ENCODE measurements around the gene ADAM22.

- TF ChIP-seq CTCF (conservative IDR thresholded peaks at IDR 0.05; ENCODE audit: low read depth, low read length) (no peak), EZH2 (IDR thresholded peaks at IDR 0.05; ENCODE audit: borderline replicate concordance, low read depth, low read length, poor library complexity, severe bottlenecking) (no peak)
Observed at GRCh38 chr7:88012086-88012485, 78.0 kb downstream of the ADAM22 start.

Measured in A673 (cell line).